GM23248 (cell line): Measurements from ENCODE around the gene HEXA.

Experiments
- EZH2 ChIP-seq: fragments of 200-600 bp; sonication (generic); IDR thresholded peaks from 2 replicates; pipeline ENCODE4 v1.6.1; 2018; ENCODE audit warnings: antibody characterized with exemption, mild to moderate bottlenecking; ENCODE audit not compliant: insufficient read depth, poor library complexity, severe bottlenecking
- EZH2phosphoT487 ChIP-seq: fragments of 200-600 bp; sonication (generic); IDR thresholded peaks from 2 replicates; pipeline ENCODE4 v1.6.1; 2018; ENCODE audit warnings: antibody characterized with exemption, moderate library complexity, mild to moderate bottlenecking, low read depth; ENCODE audit not compliant: insufficient read depth

GRCh38 chr15:72339777-72340177 is 36.0 kb downstream of the HEXA start:
- TF ChIP-seq EZH2 (no peak), EZH2phosphoT487 (no peak)
